K562 (cell line): ENCODE measurements around the gene TTBK2. TPM values are rescaled to one million over a fixed set of nuclear protein-coding genes. Genes with fewer than 3 reads are reported as not detected.

Experiments
- ATAC-seq: fragments of 200-7000 bp; cut with Tn5 transposase; 3 replicates; pipeline ENCODE4 v1.9.1; 2020; ENCODE audit warnings: moderate library complexity
- BruUV-seq: library from RNA; stranded (reverse); fragments of 400-500 nt; replicated peaks from 2 replicates; lab custom pipeline; 2021; lab: Mats Ljungman, UMichigan
- CTCF ChIA-PET: fragments of 300-600 bp; formaldehyde crosslinking; extraction: SDS; loops from one replicate; lab custom pipeline; 2021; ENCODE audit warnings: low intra/inter-chr PET ratio; lab: Yijun Ruan, JAX
- POLR2A ChIA-PET: fragments of 300-600, 350-650 bp; sonication (Branson Sonifier 250); formaldehyde crosslinking; extraction: SDS; loops from one replicate; lab custom pipeline; 2021; ENCODE audit warnings: antibody characterized with exemption, inconsistent platforms; lab: Yijun Ruan, JAX
- DNase-seq, 4 experiments: peaks; one replicate each; pipeline versions ENCODE4 v3.0.0 to v3.0.0-alpha.2; 2011 to 2018; ENCODE audit warnings: low spot score in 3 of 4, mixed read lengths in 3 of 4; ENCODE audit errors: extremely low read depth in 1 of 4
- FAIRE-seq: peaks from 2 replicates; lab custom pipeline; 2011; peaks lifted over from hg19 to GRCh38; lab: Jason Lieb, UNC
- H2AFZ ChIP-seq: 2 replicates; pipeline ENCODE4 v1.6.0; 2011; ENCODE audit warnings: low read depth, low read length, control low read depth, inconsistent platforms
- H3K27ac ChIP-seq: fragments of 200-600 bp; 3 replicates; pipeline ENCODE4 v1.8.0; 2011; ENCODE audit warnings: low read depth, mild to moderate bottlenecking, control low read depth, inconsistent platforms, low read length, moderate library complexity, mixed read lengths; ENCODE audit errors: extremely low read depth
- H3K27me3 ChIP-seq, 2 experiments: fragments of 300-600 bp in 1 of 2; 2 replicates in 1 of 2; 3 replicates in 1 of 2; pipeline versions ENCODE4 v1.6.0 to v1.8.0; 2011; ENCODE audit warnings: inconsistent platforms in 2 of 2, low read length in 2 of 2, mild to moderate bottlenecking in 1 of 2, mixed read lengths in 1 of 2, moderate library complexity in 1 of 2; ENCODE audit not compliant: control insufficient read depth in 2 of 2, insufficient read depth in 2 of 2
- H3K36me3 ChIP-seq: fragments of 300-600 bp; 3 replicates; pipeline ENCODE4 v1.8.0; 2011; ENCODE audit warnings: mild to moderate bottlenecking, low read length, inconsistent platforms; ENCODE audit not compliant: control insufficient read depth, insufficient read depth
- H3K4me1 ChIP-seq, 2 experiments: fragments of 200-600 bp in 1 of 2; replicated peaks in 1 of 2; 2 replicates in 1 of 2; 3 replicates in 1 of 2; pipeline versions ENCODE4 v1.5.1 to v1.8.0; 2011; ENCODE audit warnings: inconsistent platforms in 2 of 2, low read length in 2 of 2, mild to moderate bottlenecking in 1 of 2, mixed read lengths in 1 of 2, moderate library complexity in 1 of 2; ENCODE audit not compliant: control insufficient read depth in 2 of 2, insufficient read depth in 2 of 2
- H3K4me2 ChIP-seq: 2 replicates; pipeline ENCODE4 v1.6.1; 2011; ENCODE audit warnings: low read length, control low read depth, inconsistent platforms, mixed read lengths; ENCODE audit not compliant: insufficient read depth
- H3K4me3 ChIP-seq: fragments of 200-600 bp; sonication (generic), shearing (Covaris generic); 2 replicates; pipeline ENCODE4 v1.5.1; 2016; ENCODE audit warnings: control low read depth, inconsistent platforms
- H3K79me2 ChIP-seq: fragments of 200-600 bp; 3 replicates; pipeline ENCODE4 v1.8.0; 2011; ENCODE audit warnings: low read length, inconsistent platforms; ENCODE audit not compliant: control insufficient read depth, insufficient read depth
- H3K9ac ChIP-seq, 2 experiments: 2 replicates each; pipeline versions ENCODE4 v1.6.0 to v1.6.1; 2011; ENCODE audit warnings: low read depth in 2 of 2, low read length in 2 of 2, control low read depth in 1 of 2, inconsistent platforms in 1 of 2, mild to moderate bottlenecking in 1 of 2, mixed read lengths in 1 of 2; ENCODE audit not compliant: insufficient read depth in 1 of 2
- H3K9me1 ChIP-seq: one replicate; pipeline ENCODE4 v1.6.0; 2011; ENCODE audit warnings: inconsistent platforms, mild to moderate bottlenecking, low read length, moderate library complexity; ENCODE audit not compliant: control insufficient read depth, insufficient read depth
- H3K9me3 ChIP-seq: replicated peaks from 2 replicates; pipeline ENCODE4 v1.5.1; 2011; ENCODE audit warnings: low read depth, low read length, inconsistent platforms; ENCODE audit not compliant: control insufficient read depth, insufficient read depth
- H4K20me1 ChIP-seq: replicated peaks from 2 replicates; pipeline ENCODE4 v1.6.1; 2011; ENCODE audit warnings: low read length, inconsistent platforms, mixed read lengths; ENCODE audit not compliant: control insufficient read depth, insufficient read depth
- C11orf30 ChIP-seq: fragments of 450-650 bp; IDR thresholded peaks from 2 replicates; pipeline ENCODE4 v1.6.1; 2016; ENCODE audit warnings: low read depth, mild to moderate bottlenecking
- E2F1 ChIP-seq: sonication (generic); formaldehyde crosslinking; IDR thresholded peaks from 2 replicates; pipeline ENCODE4 v1.8.1; 2023; ENCODE audit warnings: mild to moderate bottlenecking, missing genetic modification reagents, moderate library complexity
- LARP7 ChIP-seq: fragments of 450-650 bp; IDR thresholded peaks from 2 replicates; pipeline ENCODE4 v1.6.1; 2016
- MAFF ChIP-seq: IDR thresholded peaks from 2 replicates; pipeline ENCODE4 v1.6.1; 2012; ENCODE audit warnings: low read length, improper control_type of control experiment
- MAFG ChIP-seq: fragments of 450-650 bp; conservative IDR thresholded peaks from 2 replicates; pipeline ENCODE4 v1.6.1; 2016; ENCODE audit warnings: missing genetic modification characterization, missing compliant biosample characterization
- NFIX ChIP-seq: fragments of 250-450 bp; sonication (Bioruptor Pico); IDR thresholded peaks from 2 replicates; pipeline ENCODE4 v1.4.0; 2020; ENCODE audit warnings: low read depth, mild to moderate bottlenecking, moderate library complexity
- NFYB ChIP-seq: IDR thresholded peaks from 2 replicates; pipeline ENCODE4 v1.6.1; 2011; ENCODE audit warnings: mild to moderate bottlenecking, moderate library complexity; ENCODE audit not compliant: insufficient read length; ENCODE audit errors: extremely low read depth
- PML ChIP-seq: IDR thresholded peaks from 2 replicates; pipeline ENCODE4 v1.6.1; 2012; ENCODE audit warnings: low read length, inconsistent platforms
- RBM25 ChIP-seq: fragments of 200-400 bp; formaldehyde crosslinking; IDR thresholded peaks from 2 replicates; pipeline ENCODE4 v1.6.1; 2018; ENCODE audit warnings: low read length, low read depth, moderate library complexity; ENCODE audit not compliant: severe bottlenecking
- RERE ChIP-seq: sonication (generic); formaldehyde crosslinking; IDR thresholded peaks from 2 replicates; pipeline ENCODE4 v1.8.0; 2023; ENCODE audit warnings: missing genetic modification reagents, mild to moderate bottlenecking, borderline replicate concordance
- SAP30 ChIP-seq: fragments of 200-600 bp; sonication (generic); IDR thresholded peaks from 2 replicates; pipeline ENCODE4 v1.6.1; 2012; ENCODE audit warnings: borderline replicate concordance, low read depth, mild to moderate bottlenecking, moderate library complexity, low read length, control low read depth, inconsistent platforms; ENCODE audit not compliant: insufficient read depth, poor library complexity, severe bottlenecking
- ZBED1 ChIP-seq: IDR thresholded peaks from 2 replicates; pipeline ENCODE4 v1.6.1; 2014
- ZC3H11A ChIP-seq: IDR thresholded peaks from 2 replicates; pipeline ENCODE4 v1.6.1; 2012; ENCODE audit warnings: low read depth, low read length, improper control_type of control experiment
- ZNF316 ChIP-seq: fragments of 450-650 bp; IDR thresholded peaks from 2 replicates; pipeline ENCODE4 v1.6.1; 2016
- WGBS: fragments of 100-300 bp; shearing (Covaris generic); methylation state at CpG from one replicate; pipeline ENCODE4 v1.1.6; 2016; ENCODE audit warnings: low coverage, mixed read lengths; ENCODE audit not compliant: insufficient coverage; ENCODE audit errors: missing lambda C conversion rate; 5-methylcytosine and 5-hydroxymethylcytosine counted together
- in situ Hi-C: fragments of 300-500 bp; cut with MboI; formaldehyde crosslinking; loops from 4 replicates; pipeline ENCODE4 v1.15.0; 2018; ENCODE audit warnings: inconsistent platforms, mixed read lengths
- intact Hi-C: fragments of 100-400 bp; cut with micrococcal nuclease; formaldehyde crosslinking; loops from 2 replicates; pipeline ENCODE4 v1.14.2; 2022
- polyA plus RNA-seq, 8 experiments: library from polyadenylated mRNA; depleted of rRNA in 4 of 8; stranded (reverse) in 5 of 8; unstranded in 3 of 8; fragments of >200 nt; fragmentation: Nextera tagmentation in 2 of 8; fragmentation: Illumina TruSeq in 1 of 8; extraction: Ambion mirVana in 2 of 8; extraction: Trizol in 1 of 8; gene quantifications; 2 replicates each; pipeline versions ENCODE4 v1.2.1 to v1.2.3, GENCODE V29; 2011 to 2014; ENCODE audit warnings: inconsistent platforms in 1 of 8, missing spikeins in 1 of 8
- total RNA-seq, 7 experiments: library from RNA; depleted of rRNA in 6 of 7; stranded (reverse); fragments of >200 nt in 6 of 7; fragmentation: Illumina TruSeq in 2 of 7; extraction: Trizol in 2 of 7; gene quantifications; 2 replicates each; pipeline versions ENCODE4 v1.2.1 to v1.2.3, GENCODE V29; 2011 to 2021; ENCODE audit warnings: low replicate concordance in 1 of 7
- TF ChIP-seq, protein P1 (sequence below): fragments of 250-450 bp; sonication (Bioruptor Pico); IDR thresholded peaks from 2 replicates; pipeline ENCODE4 v1.9.0; 2021; ENCODE audit warnings: mild to moderate bottlenecking, inconsistent platforms

TTBK2 gene
- total and polyA plus RNA-seq, 9 of the 15 experiments (the other 6 are each of a cell fraction or from before 2014, with no cell fraction given), result 0.89 to 8.0 (median 4.8) TPM

DNA sequence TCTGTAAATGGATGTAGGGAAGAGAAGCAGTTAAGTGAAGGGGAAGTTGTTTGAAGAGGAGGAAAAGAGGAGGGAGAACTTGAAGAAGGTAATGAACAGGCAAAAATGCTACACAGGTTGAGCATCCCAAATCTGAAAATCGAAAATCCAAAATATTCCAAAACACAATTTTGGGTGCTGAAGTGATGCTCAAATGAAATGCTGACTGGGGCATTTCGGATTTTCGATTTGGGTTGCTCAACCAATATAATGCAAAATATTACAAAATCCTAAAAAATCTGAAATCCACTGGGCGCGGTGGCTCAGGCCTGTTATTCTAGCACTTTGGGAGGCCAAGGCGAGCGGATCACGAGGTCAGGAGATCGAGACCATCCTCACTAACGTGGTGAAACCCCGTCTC lies 121.8 kb downstream of the TTBK2 start:
- intact Hi-C loops (no loop called here), in situ Hi-C loops (no loop called here)
- H2AFZ ChIP-seq, result no peak overlapping the region
- H4K20me1 ChIP-seq, result no peaks in the 10 kb centered on the region
- H3K4me1 ChIP-seq, result peaks cover 0 to 4% of the 10 kb centered on the region in 2 experiments; a peak in 1 of 5 replicates
- no peak overlapping the region for H3K4me2 ChIP-seq
- ATAC-seq (no peak), DNase-seq (no peak), FAIRE-seq (no peak)
- H3K79me2 ChIP-seq, result no peaks in the 10 kb centered on the region
- H3K36me3 ChIP-seq, result 0 out of 3 replicates have a peak, but pooled peaks cover 2% of the 10 kb centered on the region
- no TSS peak for BruUV-seq
- H3K9me3 ChIP-seq, result no peaks in the 10 kb centered on the region
- CTCF ChIA-PET, result no interaction called here
- no peaks in the 10 kb centered on the region for H3K27me3 ChIP-seq
- no peak overlapping the region for H3K4me3 ChIP-seq
- H3K27ac ChIP-seq, result no peak overlapping the region
- WGBS, result 67% methylated on average over 11 of the region's 11 CpGs
- POLR2A ChIA-PET, result interaction anchor here (0.8 kb wide), 1 partner anchor 10 kb away, joined by 3 read pairs; no protein-coding TSS in a partner anchor
- no peaks in the 10 kb centered on the region for H3K9me1 ChIP-seq
- H3K9ac ChIP-seq, result no peak overlapping the region
- no peak for TF ChIP-seq PML
- TF ChIP-seq ZC3H11A, result no peak
- TF ChIP-seq LARP7, result no peak
- TF ChIP-seq NFIX (CRISPR knock-in tag), result no peak
- TF ChIP-seq C11orf30, result peak; percentile 44; the same call in 1 of the 2 replicates
- no peak for TF ChIP-seq RERE (CRISPR knock-in tag)
- 0 out of 2 replicates have a peak, but pooled peaks have one; percentile 11 for TF ChIP-seq MAFG (tag)
- no peak for TF ChIP-seq ZBED1
- no peak for TF ChIP-seq NFYB
- TF ChIP-seq ZNF316, result peak; percentile 75
- no peak for TF ChIP-seq SAP30
- TF ChIP-seq, protein P1, sequence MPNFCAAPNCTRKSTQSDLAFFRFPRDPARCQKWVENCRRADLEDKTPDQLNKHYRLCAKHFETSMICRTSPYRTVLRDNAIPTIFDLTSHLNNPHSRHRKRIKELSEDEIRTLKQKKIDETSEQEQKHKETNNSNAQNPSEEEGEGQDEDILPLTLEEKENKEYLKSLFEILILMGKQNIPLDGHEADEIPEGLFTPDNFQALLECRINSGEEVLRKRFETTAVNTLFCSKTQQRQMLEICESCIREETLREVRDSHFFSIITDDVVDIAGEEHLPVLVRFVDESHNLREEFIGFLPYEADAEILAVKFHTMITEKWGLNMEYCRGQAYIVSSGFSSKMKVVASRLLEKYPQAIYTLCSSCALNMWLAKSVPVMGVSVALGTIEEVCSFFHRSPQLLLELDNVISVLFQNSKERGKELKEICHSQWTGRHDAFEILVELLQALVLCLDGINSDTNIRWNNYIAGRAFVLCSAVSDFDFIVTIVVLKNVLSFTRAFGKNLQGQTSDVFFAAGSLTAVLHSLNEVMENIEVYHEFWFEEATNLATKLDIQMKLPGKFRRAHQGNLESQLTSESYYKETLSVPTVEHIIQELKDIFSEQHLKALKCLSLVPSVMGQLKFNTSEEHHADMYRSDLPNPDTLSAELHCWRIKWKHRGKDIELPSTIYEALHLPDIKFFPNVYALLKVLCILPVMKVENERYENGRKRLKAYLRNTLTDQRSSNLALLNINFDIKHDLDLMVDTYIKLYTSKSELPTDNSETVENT (CRISPR knock-in tag), result no peak
- TF ChIP-seq MAFF, result peak; percentile 19
- TF ChIP-seq E2F1 (CRISPR knock-in tag), result no peak
- no peak for TF ChIP-seq RBM25
